Gastrocnemius medialis (tissue), 4 donors: ENCODE results near the gene ABCC4. TPM values are rescaled to one million over a fixed set of nuclear protein-coding genes. Genes with fewer than 3 reads are reported as not detected.

Experiments used
- ATAC-seq, 2 donors: fragments of 150-250 bp; one replicate each; pipeline ENCODE4 v1.9.1; 2016
- DNase-seq, 2 donors: peaks; one replicate each; pipeline ENCODE4 v3.0.0-alpha.2; 2019
- H3K27ac ChIP-seq, 4 donors: fragments of 200-600 bp; sonication (generic); 1 replicate in 1 of 4; 2 replicates in 3 of 4; pipeline ENCODE4 v1.5.1; 2016 to 2018; ENCODE audit warnings: mild to moderate bottlenecking in 2 of 4, moderate library complexity in 1 of 4
- H3K27me3 ChIP-seq, 3 donors: fragments of 200-600 bp; sonication (generic) in 2 of 3; 1 replicate in 1 of 3; 2 replicates in 2 of 3; pipeline versions ENCODE4 v1.5.1 to v1.6.0; 2016 to 2019; ENCODE audit warnings: mild to moderate bottlenecking in 1 of 3, moderate library complexity in 1 of 3
- H3K36me3 ChIP-seq, 2 donors: fragments of 200-600 bp; sonication (generic) in 1 of 2; one replicate each; pipeline ENCODE4 v1.5.1; 2017 to 2018
- H3K4me1 ChIP-seq, 2 donors: fragments of 200-600 bp; sonication (generic) in 1 of 2; one replicate each; pipeline ENCODE4 v1.5.1; 2016 to 2017; ENCODE audit warnings: mild to moderate bottlenecking in 2 of 2
- H3K4me3 ChIP-seq, 4 donors: fragments of 200-600 bp; sonication (generic) in 3 of 4; 1 replicate in 1 of 4; 2 replicates in 3 of 4; pipeline ENCODE4 v1.5.1; 2016 to 2019; ENCODE audit warnings: mild to moderate bottlenecking in 2 of 4
- H3K9me3 ChIP-seq, 3 donors: fragments of 200-600 bp; sonication (generic) in 2 of 3; 1 replicate in 1 of 3; 2 replicates in 2 of 3; pipeline ENCODE4 v1.5.1; 2016 to 2019
- POLR2A ChIP-seq, 2 donors: fragments of 450-650 bp; IDR thresholded peaks; one replicate each; pipeline ENCODE4 v1.6.1; 2017; ENCODE audit warnings: antibody characterized with exemption in 2 of 2, mild to moderate bottlenecking in 2 of 2, moderate library complexity in 2 of 2
- in situ Hi-C, 4 donors: fragments of 200-750 bp; cut with MboI; loops; one replicate each; pipeline versions ENCODE4 v1.15.0 to v1.8.0; 2017; ENCODE audit warnings: low sequenced_read_pairs in 4 of 4
- intact Hi-C: fragments of 100-400 bp; cut with DNase I; formaldehyde crosslinking; loops from one replicate; pipeline ENCODE4 v1.15.1; 2023; ENCODE audit warnings: low total_unique reads
- total RNA-seq, 4 donors: library from RNA; depleted of rRNA; stranded (reverse); fragments of >200 nt; gene quantifications; one replicate each; pipeline versions ENCODE4 v1.1.0 to v1.2.3, GENCODE V29; 2016
- TF ChIP-seq, protein P1 (sequence below), 5 experiments: fragments of 450-650 bp in 3 of 5; fragments of 200-600 bp in 2 of 5; sonication (generic) in 2 of 5; IDR thresholded peaks in 4 of 5; conservative IDR thresholded peaks in 1 of 5; 1 replicate in 4 of 5; 2 replicates in 1 of 5; pipeline ENCODE4 v1.5.1; 2016 to 2019; ENCODE audit warnings: antibody characterized with exemption in 5 of 5, mild to moderate bottlenecking in 3 of 5, moderate library complexity in 3 of 5

ABCC4 gene
- total RNA-seq, 4 donors from 2014 or later: 5.4 to 16.2 (median 11.9) TPM

- in situ Hi-C loops: no loop called here
- intact Hi-C loops: no loop called here
- ATAC-seq (no peak), DNase-seq (no peak)
- Histone ChIP-seq H3K4me3 (no peak overlapping the region), H3K27ac (no peak overlapping the region), H3K27me3 (no peaks in the 10 kb centered on the region), H3K36me3 (no peaks in the 10 kb centered on the region), H3K9me3 (no peaks in the 10 kb centered on the region), H3K4me1 (no peaks in the 10 kb centered on the region)
- TF ChIP-seq POLR2A (IDR thresholded peaks at IDR 0.05): no peak
- TF ChIP-seq, protein P1, sequence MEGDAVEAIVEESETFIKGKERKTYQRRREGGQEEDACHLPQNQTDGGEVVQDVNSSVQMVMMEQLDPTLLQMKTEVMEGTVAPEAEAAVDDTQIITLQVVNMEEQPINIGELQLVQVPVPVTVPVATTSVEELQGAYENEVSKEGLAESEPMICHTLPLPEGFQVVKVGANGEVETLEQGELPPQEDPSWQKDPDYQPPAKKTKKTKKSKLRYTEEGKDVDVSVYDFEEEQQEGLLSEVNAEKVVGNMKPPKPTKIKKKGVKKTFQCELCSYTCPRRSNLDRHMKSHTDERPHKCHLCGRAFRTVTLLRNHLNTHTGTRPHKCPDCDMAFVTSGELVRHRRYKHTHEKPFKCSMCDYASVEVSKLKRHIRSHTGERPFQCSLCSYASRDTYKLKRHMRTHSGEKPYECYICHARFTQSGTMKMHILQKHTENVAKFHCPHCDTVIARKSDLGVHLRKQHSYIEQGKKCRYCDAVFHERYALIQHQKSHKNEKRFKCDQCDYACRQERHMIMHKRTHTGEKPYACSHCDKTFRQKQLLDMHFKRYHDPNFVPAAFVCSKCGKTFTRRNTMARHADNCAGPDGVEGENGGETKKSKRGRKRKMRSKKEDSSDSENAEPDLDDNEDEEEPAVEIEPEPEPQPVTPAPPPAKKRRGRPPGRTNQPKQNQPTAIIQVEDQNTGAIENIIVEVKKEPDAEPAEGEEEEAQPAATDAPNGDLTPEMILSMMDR (IDR thresholded peaks at IDR 0.05 in 4 of 5, conservative IDR thresholded peaks at IDR 0.05 in 1 of 5): no peak
Observed at GRCh38 chr13:95087746-95088305, 213.4 kb downstream of the ABCC4 start.

GRCh38 chr13:95086761-95087160 is 214.5 kb downstream of the ABCC4 start:
- ATAC-seq (no peak), DNase-seq (no peak)
- H3K4me3 ChIP-seq: no peak overlapping the region
- no peaks in the 10 kb centered on the region for H3K4me1 ChIP-seq
- no peaks in the 10 kb centered on the region for H3K36me3 ChIP-seq
- no peaks in the 10 kb centered on the region for H3K27me3 ChIP-seq
- TF ChIP-seq POLR2A (IDR thresholded peaks at IDR 0.05): no peak
- TF ChIP-seq, protein P1 (IDR thresholded peaks at IDR 0.05 in 4 of 5, conservative IDR thresholded peaks at IDR 0.05 in 1 of 5): no peak
- H3K27ac ChIP-seq: no peak overlapping the region
- no peaks in the 10 kb centered on the region for H3K9me3 ChIP-seq
- in situ Hi-C loops: no loop called here
- intact Hi-C loops: no loop called here

DNA sequence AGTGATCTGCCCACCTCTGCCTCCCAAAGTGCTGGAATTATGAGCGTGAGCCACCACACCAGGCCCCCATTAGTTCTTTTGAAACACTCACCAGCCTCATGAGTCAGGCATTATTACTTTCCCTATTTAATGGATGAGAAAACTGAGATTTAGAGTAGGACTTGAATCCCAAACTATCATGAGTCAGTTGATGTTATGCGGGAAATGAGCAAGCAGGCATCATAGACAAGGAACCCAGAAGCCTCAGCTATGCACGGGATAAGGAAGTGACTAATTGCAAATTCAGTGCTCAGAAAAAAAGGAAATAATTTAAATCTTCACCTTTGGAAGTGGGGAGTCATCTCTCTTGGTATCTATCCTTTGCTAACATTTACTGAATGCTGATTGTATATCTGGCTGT is 217.5 kb downstream of the ABCC4 start:
- no peak for TF ChIP-seq POLR2A (IDR thresholded peaks at IDR 0.05)
- TF ChIP-seq, protein P1 (IDR thresholded peaks at IDR 0.05 in 4 of 5, conservative IDR thresholded peaks at IDR 0.05 in 1 of 5): no peak
- Histone ChIP-seq H3K36me3 (no peaks in the 10 kb centered on the region), H3K4me1 (no peaks in the 10 kb centered on the region), H3K9me3 (no peaks in the 10 kb centered on the region), H3K4me3 (no peak overlapping the region), H3K27ac (no peak overlapping the region), H3K27me3 (no peaks in the 10 kb centered on the region)
- intact Hi-C loops (no loop called here), in situ Hi-C loops (no loop called here)
- ATAC-seq: no peak
- DNase-seq: no peak

DNA sequence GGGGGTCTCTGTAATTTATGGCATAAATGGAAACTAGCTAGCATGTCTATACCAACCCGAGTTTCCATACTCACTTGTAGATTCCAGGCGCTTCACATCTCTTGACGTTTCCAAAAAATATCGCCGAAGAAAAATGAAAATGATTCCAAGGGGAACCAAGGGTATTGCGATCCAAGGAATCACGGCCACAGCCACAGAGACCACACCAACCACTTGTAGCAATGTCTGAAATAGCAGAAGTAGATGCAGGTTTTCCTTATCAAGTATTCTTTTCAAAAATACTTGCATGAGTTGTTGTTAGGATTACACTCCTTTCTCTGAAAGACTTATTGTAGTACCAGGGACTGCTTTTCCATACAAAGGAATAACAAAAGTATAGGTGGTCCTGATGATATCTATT is 218.2 kb downstream of the ABCC4 start:
- no peaks in the 10 kb centered on the region for H3K9me3 ChIP-seq
- ATAC-seq: no peak
- TF ChIP-seq, protein P1 (IDR thresholded peaks at IDR 0.05 in 4 of 5, conservative IDR thresholded peaks at IDR 0.05 in 1 of 5): no peak
- no peak for TF ChIP-seq POLR2A (IDR thresholded peaks at IDR 0.05)
- intact Hi-C loops: no loop called here
- H3K27ac ChIP-seq: no peak overlapping the region
- no peak overlapping the region for H3K4me3 ChIP-seq
- H3K4me1 ChIP-seq: no peaks in the 10 kb centered on the region
- no peaks in the 10 kb centered on the region for H3K36me3 ChIP-seq
- DNase-seq: no peak
- H3K27me3 ChIP-seq: no peaks in the 10 kb centered on the region
- in situ Hi-C loops: no loop called here

- H3K4me3 ChIP-seq: no peak overlapping the region
- in situ Hi-C loops (no loop called here), intact Hi-C loops (no loop called here)
- H3K9me3 ChIP-seq: no peaks in the 10 kb centered on the region
- no peaks in the 10 kb centered on the region for H3K4me1 ChIP-seq
- H3K27ac ChIP-seq: no peak overlapping the region
- DNase-seq (no peak), ATAC-seq (no peak)
- TF ChIP-seq, protein P1 (IDR thresholded peaks at IDR 0.05 in 4 of 5, conservative IDR thresholded peaks at IDR 0.05 in 1 of 5): no peak
- H3K36me3 ChIP-seq: no peaks in the 10 kb centered on the region
- no peaks in the 10 kb centered on the region for H3K27me3 ChIP-seq
Observed at GRCh38 chr13:95075506-95075905, 225.7 kb downstream of the ABCC4 start.
